ENCODE measurements around the gene ZYX.

The ZYX gene

DNA sequence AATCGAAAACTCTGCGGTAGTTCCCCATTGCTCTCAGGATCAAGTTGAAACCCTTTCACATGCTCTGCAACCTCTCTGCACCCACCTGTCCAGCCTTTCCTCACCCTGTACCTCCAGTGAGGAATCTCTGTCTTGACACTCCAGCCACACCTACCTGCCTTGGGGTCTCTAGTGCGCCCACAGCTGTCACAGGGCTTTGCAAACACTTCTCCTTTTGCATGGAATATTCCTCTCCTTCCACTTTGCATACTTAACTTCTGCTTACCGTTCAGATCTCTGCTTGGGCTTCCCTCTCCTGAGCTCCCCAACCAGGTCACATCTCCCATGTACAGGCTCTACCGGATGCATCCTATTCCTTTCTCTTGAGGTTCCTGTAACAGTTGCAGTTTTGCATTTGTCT is 6.6 kb upstream of the ZYX start:
- TF ChIP-seq Cebpa-rat (IDR thresholded peaks at IDR 0.05): no peak

DNA sequence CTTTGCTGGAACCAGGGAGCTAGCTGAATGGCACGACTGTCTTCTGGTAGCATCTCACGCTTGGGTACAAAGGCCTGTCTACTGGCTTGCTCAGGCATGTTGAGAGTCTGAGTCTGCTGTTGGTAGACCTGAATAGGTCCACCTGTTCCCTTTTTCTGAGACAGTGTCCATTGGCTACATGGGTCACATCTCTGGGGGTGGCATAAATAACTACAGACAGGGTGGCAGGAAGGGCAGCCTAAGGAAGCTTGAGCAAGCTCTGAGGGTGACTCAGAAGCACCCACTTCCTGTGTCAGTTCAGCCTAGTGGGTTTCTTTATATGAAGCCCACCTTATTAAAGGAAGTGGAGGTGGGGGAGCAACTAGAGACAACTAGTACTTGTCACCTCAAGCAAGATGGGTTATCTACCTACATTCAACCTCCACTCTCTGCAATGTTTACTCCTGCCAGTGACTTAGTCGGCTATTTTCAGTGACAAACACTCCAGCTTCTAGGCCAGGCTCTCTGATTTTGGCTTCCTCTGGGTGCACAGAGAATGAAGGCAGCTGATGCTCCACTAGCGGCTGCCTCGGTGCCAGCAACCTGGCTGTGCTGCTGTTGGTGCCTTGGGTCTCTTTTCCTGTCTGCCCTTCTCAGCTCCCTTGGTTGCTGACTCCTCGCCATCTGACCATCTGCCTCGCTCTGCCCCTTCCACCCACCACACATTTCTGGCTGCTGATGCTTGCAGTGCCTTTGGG is 5.7 kb upstream of the ZYX start:
- Histone ChIP-seq H3K36me3 (no peaks in the 10 kb centered on the region), H4K20me1 (no peaks in the 10 kb centered on the region), H3K9ac (no peak overlapping the region), H3K4me1 (peaks cover 43% of the 10 kb centered on the region), H3K9me3 (no peaks in the 10 kb centered on the region), H3K4me2 (peak overlapping the region; percentile 60), H3K27me3 (no peaks in the 10 kb centered on the region), H3K27ac (peak overlapping the region; percentile 4; the same call in 1 of the 2 replicates), H3K4me3 (no peak overlapping the region)
- TF ChIP-seq Cebpa-rat (IDR thresholded peaks at IDR 0.05): no peak

More for the DNA sequence above, 6.6 kb upstream of the ZYX start:
- Histone ChIP-seq H3K9me3 (no peaks in the 10 kb centered on the region), H4K20me1 (no peaks in the 10 kb centered on the region), H3K4me3 (no peak overlapping the region), H3K4me1 (peaks cover 38% of the 10 kb centered on the region), H3K36me3 (no peaks in the 10 kb centered on the region), H3K27me3 (no peaks in the 10 kb centered on the region), H3K9ac (no peak overlapping the region), H3K4me2 (peak overlapping the region; percentile 60; the same call in 1 of the 2 replicates), H3K27ac (no peak overlapping the region)

DNA sequence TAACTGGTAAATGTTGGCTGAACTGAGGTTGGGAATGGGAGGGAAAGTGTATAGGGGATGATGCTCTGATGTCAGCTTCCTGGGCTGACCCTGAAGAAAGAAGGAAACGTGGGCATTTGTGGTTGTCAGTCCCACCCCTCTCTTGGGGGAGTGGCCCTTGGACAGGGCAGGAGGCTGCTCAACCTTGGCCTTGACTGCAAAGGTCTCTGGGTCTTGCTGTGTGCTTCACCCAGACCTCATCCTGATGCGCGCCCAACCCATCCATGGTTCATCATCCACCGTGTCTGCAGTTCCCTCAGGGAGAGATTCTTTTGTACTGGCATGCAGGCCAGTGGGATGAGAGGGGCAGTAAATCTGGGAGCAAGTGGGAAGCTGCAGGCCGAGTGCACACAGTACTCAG is 4.7 kb upstream of the ZYX start:
- H3K4me1 ChIP-seq: peaks cover 43% of the 10 kb centered on the region
- no peaks in the 10 kb centered on the region for H3K36me3 ChIP-seq
- H3K4me3 ChIP-seq: no peak overlapping the region
- 0 out of 2 replicates have a peak overlapping the region, but pooled peaks have one; percentile 60 for H3K4me2 ChIP-seq
- H3K9me3 ChIP-seq: no peaks in the 10 kb centered on the region
- TF ChIP-seq Cebpa-rat (IDR thresholded peaks at IDR 0.05): no peak
- H3K9ac ChIP-seq: no peak overlapping the region
- no peaks in the 10 kb centered on the region for H3K27me3 ChIP-seq
- no peaks in the 10 kb centered on the region for H4K20me1 ChIP-seq
- no peak overlapping the region for H3K27ac ChIP-seq

DNA sequence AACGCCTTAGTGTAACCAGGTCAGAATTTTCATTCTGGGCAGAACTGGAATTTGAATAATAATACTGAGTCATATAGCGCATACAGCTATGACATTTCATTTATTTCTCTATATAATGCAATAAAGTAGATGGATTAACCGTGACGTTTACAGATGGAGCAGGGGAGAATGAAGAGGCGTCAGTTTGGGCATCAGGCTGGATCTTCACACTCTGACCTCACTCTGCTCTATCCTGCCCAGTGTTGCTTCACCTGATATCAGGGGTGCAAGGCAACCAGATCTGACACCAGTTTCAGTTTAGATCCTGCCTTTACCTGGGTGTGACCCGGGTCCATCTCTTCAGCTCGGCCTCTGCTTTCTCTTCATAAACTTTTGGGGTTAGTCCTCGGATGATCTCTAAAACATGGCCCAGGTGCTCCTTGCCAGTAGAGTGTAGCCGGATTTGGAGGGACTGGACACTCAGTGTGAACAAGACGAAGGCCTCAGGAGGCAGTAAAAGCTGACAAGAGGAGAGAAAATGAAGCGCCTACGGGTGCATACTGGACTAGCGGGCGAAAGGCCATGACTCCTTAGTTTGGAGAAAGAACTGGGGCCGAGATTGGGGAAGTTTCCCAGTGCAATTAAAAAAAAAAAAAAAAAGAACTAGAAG is 1.4 kb upstream of the ZYX start:
- H3K4me2 ChIP-seq: peak overlapping the region; percentile 99
- peaks cover 66% of the 10 kb centered on the region for H3K4me1 ChIP-seq
- TF ChIP-seq Cebpa-rat (IDR thresholded peaks at IDR 0.05): no peak
- H3K36me3 ChIP-seq: no peaks in the 10 kb centered on the region
- H3K27ac ChIP-seq: no peak overlapping the region
- peaks cover 25% of the 10 kb centered on the region; the same call in 1 of the 2 replicates for H4K20me1 ChIP-seq
- peak overlapping the region; percentile 93 for H3K4me3 ChIP-seq
- H3K9ac ChIP-seq: peak overlapping the region; percentile 86; the same call in 1 of the 2 replicates
- no peaks in the 10 kb centered on the region for H3K9me3 ChIP-seq
- H3K27me3 ChIP-seq: no peaks in the 10 kb centered on the region

DNA sequence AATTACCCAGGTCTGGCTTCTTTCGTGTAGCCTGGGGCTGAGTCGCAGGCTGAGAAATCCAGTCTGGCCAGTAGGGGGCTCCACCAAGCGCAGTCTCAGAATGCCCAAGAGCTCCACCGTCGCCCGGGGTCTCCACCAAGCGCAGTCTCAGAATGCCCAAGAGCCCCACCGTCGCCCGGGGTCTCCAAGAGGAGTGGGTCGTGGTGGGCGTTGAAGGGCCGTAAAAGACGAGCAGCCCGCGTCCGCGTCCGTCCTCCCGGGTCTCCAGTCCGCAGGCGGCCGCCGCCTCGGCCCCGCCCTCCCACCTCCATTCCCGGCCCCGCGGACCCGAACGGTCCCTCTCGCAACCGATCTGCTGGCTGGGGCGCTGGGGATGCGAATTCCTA is 892 bp upstream of the ZYX start:
- peak overlapping the region; percentile 84 for H3K27ac ChIP-seq

DNA sequence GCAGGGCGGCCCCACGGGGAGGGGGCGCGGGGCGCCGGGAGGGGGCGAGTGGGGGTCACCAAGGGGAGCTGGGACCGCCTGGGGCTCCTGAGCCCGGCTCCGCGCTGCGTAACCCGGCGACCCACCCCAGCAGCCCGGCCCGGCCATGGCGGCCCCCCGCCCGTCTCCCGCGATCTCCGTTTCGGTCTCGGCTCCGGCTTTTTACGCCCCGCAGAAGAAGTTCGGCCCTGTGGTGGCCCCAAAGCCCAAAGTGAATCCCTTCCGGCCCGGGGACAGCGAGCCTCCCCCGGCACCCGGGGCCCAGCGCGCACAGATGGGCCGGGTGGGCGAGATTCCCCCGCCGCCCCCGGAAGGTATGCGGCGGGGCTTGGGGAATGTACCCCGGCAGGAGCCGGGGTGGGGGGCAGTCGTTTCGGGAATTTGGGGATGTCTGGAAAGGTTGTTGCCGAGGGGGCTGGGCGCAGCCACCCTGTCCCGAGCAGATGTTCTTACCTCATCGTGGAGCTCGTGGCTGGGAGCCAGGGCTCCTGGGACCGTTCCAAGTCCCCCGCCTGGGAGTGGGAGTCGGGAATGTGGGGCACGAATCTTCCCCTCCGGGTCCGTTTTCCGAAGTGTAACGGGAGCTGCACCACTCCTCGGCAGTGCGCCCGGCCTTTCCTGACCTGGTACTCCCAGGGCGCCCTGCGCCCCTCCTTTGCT is 431 bp downstream of the ZYX start:
- Histone ChIP-seq H3K27me3 (no peaks in the 10 kb centered on the region), H3K4me3 (peak overlapping the region; percentile 93), H3K9me3 (no peaks in the 10 kb centered on the region), H3K9ac (peak overlapping the region; percentile 86), H4K20me1 (peaks cover 32% of the 10 kb centered on the region), H3K4me2 (peak overlapping the region; percentile 99), H3K4me1 (peaks cover 66% of the 10 kb centered on the region), H3K27ac (peak overlapping the region; percentile 80), H3K36me3 (no peaks in the 10 kb centered on the region)
- no peak for TF ChIP-seq Cebpa-rat (IDR thresholded peaks at IDR 0.05)

More for the DNA sequence above, 892 bp upstream of the ZYX start:
- H3K9me3 ChIP-seq: no peaks in the 10 kb centered on the region
- H3K27me3 ChIP-seq: no peaks in the 10 kb centered on the region
- peak overlapping the region; percentile 86 for H3K9ac ChIP-seq
- H3K36me3 ChIP-seq: no peaks in the 10 kb centered on the region
- peaks cover 66% of the 10 kb centered on the region for H3K4me1 ChIP-seq
- H3K4me2 ChIP-seq: peak overlapping the region; percentile 99
- H3K4me3 ChIP-seq: peak overlapping the region; percentile 93
- TF ChIP-seq Cebpa-rat (IDR thresholded peaks at IDR 0.05): no peak
- peaks cover 30% of the 10 kb centered on the region; the same call in 1 of the 2 replicates for H4K20me1 ChIP-seq

DNA sequence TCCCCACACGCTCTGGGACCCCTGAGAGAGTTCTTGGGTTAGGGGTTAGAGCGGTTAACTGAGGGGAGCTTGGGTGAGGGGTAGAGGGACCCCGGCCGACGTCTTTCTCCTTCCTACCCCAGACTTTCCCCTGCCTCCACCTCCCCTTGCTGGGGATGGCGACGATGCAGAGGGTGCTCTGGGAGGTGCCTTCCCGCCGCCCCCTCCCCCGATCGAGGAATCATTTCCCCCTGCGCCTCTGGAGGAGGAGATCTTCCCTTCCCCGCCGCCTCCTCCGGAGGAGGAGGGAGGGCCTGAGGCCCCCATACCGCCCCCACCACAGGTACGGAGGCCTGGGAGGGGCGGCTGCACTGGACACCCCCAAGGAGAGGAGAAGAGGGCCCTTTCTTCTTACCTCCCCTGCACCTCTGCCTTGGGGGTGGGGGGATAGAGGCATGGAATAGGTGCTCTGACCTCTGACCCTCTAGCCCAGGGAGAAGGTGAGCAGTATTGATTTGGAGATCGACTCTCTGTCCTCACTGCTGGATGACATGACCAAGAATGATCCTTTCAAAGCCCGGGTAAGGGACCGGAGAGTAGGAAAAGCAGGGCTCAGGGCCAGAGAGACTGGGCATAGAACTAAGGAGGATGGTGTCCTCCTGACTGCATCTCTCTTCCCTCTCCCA is 1.1 kb downstream of the ZYX start:
- peaks cover 39% of the 10 kb centered on the region for H4K20me1 ChIP-seq
- TF ChIP-seq Cebpa-rat (IDR thresholded peaks at IDR 0.05): no peak
- H3K4me1 ChIP-seq: peaks cover 72% of the 10 kb centered on the region
- no peaks in the 10 kb centered on the region for H3K9me3 ChIP-seq
- H3K4me2 ChIP-seq: peak overlapping the region; percentile 99
- peak overlapping the region; percentile 80; the same call in 1 of the 2 replicates for H3K27ac ChIP-seq
- no peaks in the 10 kb centered on the region for H3K36me3 ChIP-seq
- peak overlapping the region; percentile 93 for H3K4me3 ChIP-seq
- H3K9ac ChIP-seq: peak overlapping the region; percentile 86
- no peaks in the 10 kb centered on the region for H3K27me3 ChIP-seq

DNA sequence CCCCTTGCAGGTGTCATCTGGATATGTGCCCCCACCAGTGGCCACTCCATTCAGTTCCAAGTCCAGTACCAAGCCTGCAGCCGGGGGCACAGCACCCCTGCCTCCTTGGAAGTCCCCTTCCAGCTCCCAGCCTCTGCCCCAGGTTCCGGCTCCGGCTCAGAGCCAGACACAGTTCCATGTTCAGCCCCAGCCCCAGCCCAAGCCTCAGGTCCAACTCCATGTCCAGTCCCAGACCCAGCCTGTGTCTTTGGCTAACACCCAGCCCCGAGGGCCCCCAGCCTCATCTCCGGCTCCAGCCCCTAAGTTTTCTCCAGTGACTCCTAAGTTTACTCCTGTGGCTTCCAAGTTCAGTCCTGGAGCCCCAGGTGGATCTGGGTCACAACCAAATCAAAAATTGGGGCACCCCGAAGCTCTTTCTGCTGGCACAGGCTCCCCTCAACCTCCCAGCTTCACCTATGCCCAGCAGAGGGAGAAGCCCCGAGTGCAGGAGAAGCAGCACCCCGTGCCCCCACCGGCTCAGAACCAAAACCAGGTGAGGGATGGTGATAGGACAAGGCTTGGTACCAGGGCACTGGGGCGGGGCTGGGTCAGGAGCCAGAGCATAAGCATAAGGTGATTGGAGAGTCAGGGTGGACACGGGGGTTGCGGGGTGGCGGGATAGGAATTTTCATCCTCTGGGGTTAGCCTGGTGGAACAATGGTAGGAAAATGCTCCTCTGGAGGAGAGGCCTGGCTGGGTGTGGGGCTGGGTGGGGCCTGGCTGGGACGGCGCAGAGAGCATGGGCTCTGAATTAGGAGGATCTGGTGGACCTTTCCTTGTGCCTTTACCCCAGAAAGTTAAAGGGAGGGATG is 1.9 kb downstream of the ZYX start:
- peaks cover 1% of the 10 kb centered on the region; the same call in 1 of the 2 replicates for H3K36me3 ChIP-seq
- no peaks in the 10 kb centered on the region for H3K27me3 ChIP-seq
- no peak for TF ChIP-seq Cebpa-rat (IDR thresholded peaks at IDR 0.05)
- H3K9ac ChIP-seq: no peak overlapping the region
- H3K27ac ChIP-seq: no peak overlapping the region
- no peaks in the 10 kb centered on the region for H3K9me3 ChIP-seq
- H3K4me2 ChIP-seq: peak overlapping the region; percentile 99
- peaks cover 77% of the 10 kb centered on the region for H3K4me1 ChIP-seq
- no peak overlapping the region for H3K4me3 ChIP-seq
- H4K20me1 ChIP-seq: peaks cover 43% of the 10 kb centered on the region

DNA sequence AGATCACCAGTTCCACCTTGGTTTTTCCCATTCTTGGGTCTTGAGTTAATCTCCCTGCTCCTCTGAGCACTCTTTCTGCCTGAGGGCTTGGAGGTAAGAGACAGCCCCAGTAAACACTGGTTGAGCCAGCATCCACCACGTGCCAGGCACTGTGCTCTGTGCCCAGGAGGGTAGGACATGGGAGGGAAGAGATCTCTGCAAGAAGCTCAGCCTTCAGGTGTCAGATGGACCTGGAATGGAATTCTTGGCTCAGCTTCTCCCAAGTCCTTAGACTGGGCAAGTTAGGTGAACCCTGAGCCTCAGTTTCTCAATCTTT is 2.5 kb downstream of the ZYX start:
- Histone ChIP-seq H4K20me1 (peaks cover 43% of the 10 kb centered on the region), H3K4me3 (no peak overlapping the region), H3K36me3 (peaks cover 7% of the 10 kb centered on the region), H3K9me3 (no peaks in the 10 kb centered on the region), H3K27me3 (no peaks in the 10 kb centered on the region), H3K4me1 (peaks cover 76% of the 10 kb centered on the region), H3K9ac (no peak overlapping the region), H3K4me2 (peak overlapping the region; percentile 99), H3K27ac (no peak overlapping the region)
- TF ChIP-seq Cebpa-rat (IDR thresholded peaks at IDR 0.05): no peak
